Loucy (cell line): Measurements from ENCODE around the gene EPG5.

Experiments
- H2AFZ ChIP-seq: fragments of 200-600 bp; sonication (generic); 2 replicates; pipeline ENCODE4 v1.6.0; 2016; ENCODE audit warnings: antibody characterized with exemption, mild to moderate bottlenecking, low read length, moderate library complexity
- H3F3A ChIP-seq: fragments of 200-600 bp; 2 replicates; pipeline ENCODE4 v1.6.0; 2016; ENCODE audit warnings: antibody characterized with exemption, low read depth, mild to moderate bottlenecking
- H3K27me3 ChIP-seq: fragments of 200-600 bp; sonication (generic); 2 replicates; pipeline ENCODE4 v1.6.1; 2014; ENCODE audit warnings: low read length, mild to moderate bottlenecking; ENCODE audit not compliant: insufficient read depth, poor library complexity, severe bottlenecking
- H3K36me3 ChIP-seq: fragments of 200-600 bp; sonication (generic); 2 replicates; pipeline ENCODE4 v1.6.1; 2016; ENCODE audit warnings: low read length; ENCODE audit not compliant: insufficient read depth
- H3K4me1 ChIP-seq: fragments of 200-600 bp; sonication (generic); 2 replicates; pipeline ENCODE4 v1.5.1; 2014; ENCODE audit warnings: low read length, mild to moderate bottlenecking; ENCODE audit not compliant: insufficient read depth, poor library complexity, severe bottlenecking
- H3K4me2 ChIP-seq: fragments of 200-600 bp; sonication (generic); 2 replicates; pipeline ENCODE4 v1.6.0; 2014; ENCODE audit warnings: antibody characterized with exemption, low read length, low read depth, mild to moderate bottlenecking; ENCODE audit not compliant: poor library complexity, severe bottlenecking
- H3K4me3 ChIP-seq: fragments of 200-600 bp; sonication (generic); 2 replicates; pipeline ENCODE4 v1.5.1; 2014; ENCODE audit warnings: low read length, mild to moderate bottlenecking, mixed read lengths; ENCODE audit not compliant: poor library complexity, severe bottlenecking
- H3K79me2 ChIP-seq: fragments of 200-600 bp; sonication (generic); 2 replicates; pipeline ENCODE4 v1.6.1; 2014; ENCODE audit warnings: low read length; ENCODE audit not compliant: insufficient read depth
- H3K9ac ChIP-seq: fragments of 200-600 bp; sonication (generic); 2 replicates; pipeline ENCODE4 v1.6.0; 2014; ENCODE audit warnings: mild to moderate bottlenecking, low read depth, low read length, moderate library complexity; ENCODE audit not compliant: poor library complexity, severe bottlenecking
- H3K9me2 ChIP-seq: fragments of 200-600 bp; sonication (generic); replicated peaks from 2 replicates; pipeline ENCODE4 v1.6.1; 2016; ENCODE audit warnings: low read depth, low read length, mixed read lengths
- H3K9me3 ChIP-seq: fragments of 200-600 bp; sonication (generic); 2 replicates; pipeline ENCODE4 v1.6.1; 2014; ENCODE audit warnings: mild to moderate bottlenecking, antibody characterized with exemption, low read length, low read depth; ENCODE audit not compliant: insufficient read depth
- H4K20me1 ChIP-seq: fragments of 200-600 bp; sonication (generic); 2 replicates; pipeline ENCODE4 v1.6.0; 2014; ENCODE audit warnings: antibody characterized with exemption, low read length, mild to moderate bottlenecking; ENCODE audit not compliant: insufficient read depth, poor library complexity, severe bottlenecking
- CTCF ChIP-seq: fragments of 200-600 bp; sonication (generic); conservative IDR thresholded peaks from 2 replicates; pipeline ENCODE4 v1.5.1; 2014; ENCODE audit warnings: mild to moderate bottlenecking, antibody characterized with exemption, low read length
- EZH2phosphoT487 ChIP-seq: fragments of 200-600 bp; IDR thresholded peaks from 2 replicates; pipeline ENCODE4 v1.6.1; 2018; ENCODE audit warnings: antibody characterized with exemption, mild to moderate bottlenecking, moderate library complexity, borderline replicate concordance

EPG5 gene

DNA sequence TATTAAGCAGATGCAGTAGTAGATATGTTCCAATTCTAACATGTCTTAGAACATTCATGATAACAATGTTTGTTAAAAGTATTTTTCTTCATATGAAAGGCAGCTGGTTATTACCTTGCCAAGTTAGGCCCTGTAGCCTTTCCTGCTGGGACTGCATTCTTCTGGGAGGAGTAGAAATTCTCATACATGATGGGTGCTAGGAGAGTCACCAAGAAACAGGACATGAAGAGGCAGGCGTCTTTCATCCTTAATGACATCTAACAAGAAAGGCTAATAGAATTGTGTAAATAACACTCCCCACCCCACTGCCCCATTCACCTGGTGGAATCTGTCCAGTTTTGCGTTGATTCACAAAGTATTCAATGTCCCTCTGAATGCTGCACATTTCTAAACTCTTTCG, 24.7 kb upstream of the EPG5 start:
- no peaks in the 10 kb centered on the region for H3K4me1 ChIP-seq
- H3K79me2 ChIP-seq = no peaks in the 10 kb centered on the region
- no peak overlapping the region for H3K9ac ChIP-seq
- no peak overlapping the region for H3K4me2 ChIP-seq
- no peaks in the 10 kb centered on the region for H3K9me2 ChIP-seq
- no peak for TF ChIP-seq EZH2phosphoT487
- no peak for TF ChIP-seq CTCF
- no peaks in the 10 kb centered on the region for H3K36me3 ChIP-seq
- H3K9me3 ChIP-seq = no peaks in the 10 kb centered on the region
- no peak overlapping the region for H3K4me3 ChIP-seq
- H3F3A ChIP-seq = no peaks in the 10 kb centered on the region
- no peaks in the 10 kb centered on the region for H4K20me1 ChIP-seq
- no peak overlapping the region for H2AFZ ChIP-seq
- H3K27me3 ChIP-seq = no peaks in the 10 kb centered on the region

GRCh38 chr18:45984546-45985235, 17.6 kb upstream of the EPG5 start:
- TF ChIP-seq EZH2phosphoT487 (no peak), CTCF (no peak)
- H3F3A ChIP-seq = no peaks in the 10 kb centered on the region
- peaks cover 2% of the 10 kb centered on the region for H3K4me1 ChIP-seq
- H3K9ac ChIP-seq = no peak overlapping the region
- H3K79me2 ChIP-seq = no peaks in the 10 kb centered on the region
- no peak overlapping the region for H3K4me3 ChIP-seq
- no peaks in the 10 kb centered on the region for H3K9me2 ChIP-seq
- no peaks in the 10 kb centered on the region for H4K20me1 ChIP-seq
- no peak overlapping the region for H2AFZ ChIP-seq
- H3K4me2 ChIP-seq = no peak overlapping the region
- H3K27me3 ChIP-seq = no peaks in the 10 kb centered on the region
- no peaks in the 10 kb centered on the region for H3K36me3 ChIP-seq
- no peaks in the 10 kb centered on the region for H3K9me3 ChIP-seq

DNA sequence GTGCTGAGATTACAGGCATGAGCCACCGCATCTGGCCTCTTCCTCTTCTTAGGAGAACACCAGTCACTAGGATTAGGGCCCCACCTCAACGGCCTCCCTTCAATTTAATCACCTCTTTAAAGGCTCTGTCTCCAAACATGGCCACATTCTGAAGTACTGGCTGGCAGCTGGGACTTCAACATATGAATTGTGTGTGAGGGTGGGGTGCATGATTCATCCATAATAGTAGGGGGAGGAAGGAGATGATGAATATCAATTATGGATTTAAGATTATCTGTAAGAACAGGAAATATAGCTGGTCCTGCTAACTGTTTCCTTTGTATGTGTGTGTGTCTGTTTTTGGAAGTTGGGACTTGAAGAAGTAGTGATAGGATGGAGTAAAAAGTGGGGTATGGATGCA, 14.7 kb upstream of the EPG5 start:
- Histone ChIP-seq H3K4me1 (peaks cover 2% of the 10 kb centered on the region), H3K9me2 (no peaks in the 10 kb centered on the region), H3F3A (no peaks in the 10 kb centered on the region), H3K36me3 (no peaks in the 10 kb centered on the region), H3K27me3 (no peaks in the 10 kb centered on the region), H2AFZ (no peak overlapping the region), H3K9ac (no peak overlapping the region), H3K79me2 (no peaks in the 10 kb centered on the region), H3K9me3 (no peaks in the 10 kb centered on the region), H3K4me2 (no peak overlapping the region), H4K20me1 (no peaks in the 10 kb centered on the region), H3K4me3 (no peak overlapping the region)
- no peak for TF ChIP-seq EZH2phosphoT487
- TF ChIP-seq CTCF = no peak
